Activated CD4-positive, alpha-beta T cell treated with anti-CD3 and anti-CD28 coated beads, Interleukin-2, Interleukin-4, amounts not matched to agents 100 ng/mL and 50 ng/mL, durations not matched to agents 16 hours and 8 hours (primary cell): ENCODE results near the gene GFRA1.

Experiments
- DNase-seq: peaks from one replicate; pipeline ENCODE4 v3.0.0-alpha.2; 2020; ENCODE audit warnings: low spot score

GFRA1 gene

GRCh38 chr10:116027355-116027754, 245.7 kb downstream of the GFRA1 start:
- DNase-seq = no peak

- DNase-seq = no peak
Measured at GRCh38 chr10:116026725-116027124, 246.3 kb downstream of the GFRA1 start.

- DNase-seq = no peak
Measured at GRCh38 chr10:116026315-116026714, 246.7 kb downstream of the GFRA1 start.

GRCh38 chr10:116024271-116024878, 248.6 kb downstream of the GFRA1 start:
- no peak for DNase-seq

GRCh38 chr10:116017405-116017804, 255.6 kb downstream of the GFRA1 start:
- no peak for DNase-seq

GRCh38 chr10:116015583-116016333, 257.2 kb downstream of the GFRA1 start:
- no peak for DNase-seq

- DNase-seq = no peak
Measured at GRCh38 chr10:116014871-116015582, 258.0 kb downstream of the GFRA1 start.

GRCh38 chr10:116014326-116014725, 258.7 kb downstream of the GFRA1 start:
- no peak for DNase-seq

- DNase-seq = no peak
Measured at GRCh38 chr10:116011929-116012328, 261.1 kb downstream of the GFRA1 start.

- DNase-seq = no peak
Measured at GRCh38 chr10:116007256-116007891, 265.6 kb downstream of the GFRA1 start.
